GM23338 (cell line): Measurements from ENCODE around the gene MEF2A.

Experiments used
- POLR2AphosphoS5 ChIP-seq: IDR thresholded peaks from 2 replicates; pipeline ENCODE4 v1.6.1; 2016; ENCODE audit warnings: antibody characterized with exemption, low read depth
- TF ChIP-seq, protein P1 (sequence below), 2 experiments: fragments of 200-600 bp in 1 of 2; sonication (generic) in 1 of 2; conservative IDR thresholded peaks; 2 replicates each; pipeline versions ENCODE4 v1.5.1 to v1.6.1; 2016 to 2017; ENCODE audit warnings: antibody characterized with exemption in 2 of 2, low read depth in 2 of 2, mild to moderate bottlenecking in 2 of 2, moderate library complexity in 1 of 2

DNA sequence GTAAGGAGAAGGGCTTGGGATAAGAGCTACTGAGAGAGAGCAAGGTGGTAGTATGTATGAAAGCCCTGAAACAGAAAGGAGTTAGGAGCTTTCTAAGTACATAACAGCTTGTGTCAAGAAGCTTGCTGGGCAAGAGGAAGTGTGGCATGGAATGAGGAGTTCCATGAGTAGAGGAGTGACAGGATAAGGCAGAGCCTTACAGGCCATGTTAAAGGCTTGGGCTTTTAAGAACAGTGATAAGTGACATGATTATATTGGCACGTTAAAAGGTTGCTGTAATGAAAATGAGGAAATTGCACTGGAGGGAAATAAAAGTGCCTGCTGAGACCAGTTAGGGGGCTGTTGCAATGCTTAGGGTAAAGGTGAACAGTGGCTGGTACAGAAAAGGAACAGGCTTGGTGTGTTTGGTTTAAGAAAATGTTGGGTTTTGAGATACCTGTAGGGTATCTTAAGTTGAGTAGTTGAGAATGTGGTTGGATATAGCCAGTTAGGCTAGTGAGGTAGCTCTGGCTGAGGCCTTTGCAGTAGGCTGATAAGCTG is 49.0 kb downstream of the MEF2A start:
- TF ChIP-seq POLR2AphosphoS5: no peak
- TF ChIP-seq, protein P1, sequence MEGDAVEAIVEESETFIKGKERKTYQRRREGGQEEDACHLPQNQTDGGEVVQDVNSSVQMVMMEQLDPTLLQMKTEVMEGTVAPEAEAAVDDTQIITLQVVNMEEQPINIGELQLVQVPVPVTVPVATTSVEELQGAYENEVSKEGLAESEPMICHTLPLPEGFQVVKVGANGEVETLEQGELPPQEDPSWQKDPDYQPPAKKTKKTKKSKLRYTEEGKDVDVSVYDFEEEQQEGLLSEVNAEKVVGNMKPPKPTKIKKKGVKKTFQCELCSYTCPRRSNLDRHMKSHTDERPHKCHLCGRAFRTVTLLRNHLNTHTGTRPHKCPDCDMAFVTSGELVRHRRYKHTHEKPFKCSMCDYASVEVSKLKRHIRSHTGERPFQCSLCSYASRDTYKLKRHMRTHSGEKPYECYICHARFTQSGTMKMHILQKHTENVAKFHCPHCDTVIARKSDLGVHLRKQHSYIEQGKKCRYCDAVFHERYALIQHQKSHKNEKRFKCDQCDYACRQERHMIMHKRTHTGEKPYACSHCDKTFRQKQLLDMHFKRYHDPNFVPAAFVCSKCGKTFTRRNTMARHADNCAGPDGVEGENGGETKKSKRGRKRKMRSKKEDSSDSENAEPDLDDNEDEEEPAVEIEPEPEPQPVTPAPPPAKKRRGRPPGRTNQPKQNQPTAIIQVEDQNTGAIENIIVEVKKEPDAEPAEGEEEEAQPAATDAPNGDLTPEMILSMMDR (conservative IDR thresholded peaks at IDR 0.05; ENCODE audit: low read depth in 2 of 2): no peak
